ENCODE results near the gene TXN.

DNA sequence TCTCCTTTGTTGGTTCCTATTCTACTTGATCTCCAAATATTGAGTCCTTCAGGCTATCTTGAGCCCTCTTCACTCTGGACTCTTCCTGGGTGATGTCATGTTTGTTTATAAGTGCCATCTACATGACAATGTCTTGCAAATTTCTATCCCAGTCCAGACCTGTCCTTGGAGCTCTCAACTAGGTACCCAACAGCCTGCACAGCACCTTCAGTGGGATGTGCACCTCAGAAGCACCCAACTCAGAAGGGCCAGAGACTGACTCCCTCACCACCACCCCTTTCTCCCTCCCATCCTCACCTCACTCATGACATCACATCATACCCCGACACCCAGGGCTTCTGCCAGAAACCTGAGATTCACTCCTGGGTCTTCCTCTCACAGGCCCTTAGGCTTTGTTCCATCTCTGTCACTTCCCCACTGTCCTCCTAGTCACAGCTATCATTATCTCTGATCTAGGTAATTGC, 14.4 kb downstream of the TXN start:
- TF ChIP-seq, protein P1, sequence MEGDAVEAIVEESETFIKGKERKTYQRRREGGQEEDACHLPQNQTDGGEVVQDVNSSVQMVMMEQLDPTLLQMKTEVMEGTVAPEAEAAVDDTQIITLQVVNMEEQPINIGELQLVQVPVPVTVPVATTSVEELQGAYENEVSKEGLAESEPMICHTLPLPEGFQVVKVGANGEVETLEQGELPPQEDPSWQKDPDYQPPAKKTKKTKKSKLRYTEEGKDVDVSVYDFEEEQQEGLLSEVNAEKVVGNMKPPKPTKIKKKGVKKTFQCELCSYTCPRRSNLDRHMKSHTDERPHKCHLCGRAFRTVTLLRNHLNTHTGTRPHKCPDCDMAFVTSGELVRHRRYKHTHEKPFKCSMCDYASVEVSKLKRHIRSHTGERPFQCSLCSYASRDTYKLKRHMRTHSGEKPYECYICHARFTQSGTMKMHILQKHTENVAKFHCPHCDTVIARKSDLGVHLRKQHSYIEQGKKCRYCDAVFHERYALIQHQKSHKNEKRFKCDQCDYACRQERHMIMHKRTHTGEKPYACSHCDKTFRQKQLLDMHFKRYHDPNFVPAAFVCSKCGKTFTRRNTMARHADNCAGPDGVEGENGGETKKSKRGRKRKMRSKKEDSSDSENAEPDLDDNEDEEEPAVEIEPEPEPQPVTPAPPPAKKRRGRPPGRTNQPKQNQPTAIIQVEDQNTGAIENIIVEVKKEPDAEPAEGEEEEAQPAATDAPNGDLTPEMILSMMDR (IDR thresholded peaks at IDR 0.05): no peak
- no peak for TF ChIP-seq POLR2A (IDR thresholded peaks at IDR 0.05)
